ENCODE measurements around the gene TEAD2. TPM values are rescaled to one million over a fixed set of nuclear protein-coding genes. Genes with fewer than 3 reads are reported as not detected.

The TEAD2 gene
- total and polyA plus RNA-seq, 9 donors, result 27.8 to 63.1 (median 41.6) TPM

DNA sequence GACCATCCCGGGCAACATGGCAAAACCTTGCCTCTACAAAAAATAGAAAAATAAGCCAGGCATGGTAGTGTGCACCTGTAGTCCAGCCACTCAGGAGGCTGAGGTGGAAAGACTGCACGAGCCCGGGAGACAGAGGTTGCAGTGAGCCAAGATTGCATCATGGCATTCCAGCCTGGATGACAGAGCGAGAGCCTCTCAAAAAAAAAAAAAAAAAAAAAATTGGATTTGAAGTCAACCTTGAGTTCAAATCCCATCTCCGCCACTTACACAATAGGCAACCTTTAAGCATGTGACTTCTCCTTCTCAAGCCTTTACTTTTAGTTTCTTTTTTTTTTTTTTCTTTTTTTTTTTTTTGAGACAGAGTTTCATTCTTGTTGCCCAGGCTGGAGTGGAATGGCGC is 37.8 kb upstream of the TEAD2 start:
- Histone ChIP-seq H3K27me3 (no peaks in the 10 kb centered on the region), H3K27ac (no peak overlapping the region), H3K4me3 (no peak overlapping the region), H3K4me1 (ENCODE audit: insufficient read depth) (no peaks in the 10 kb centered on the region), H3K9me3 (no peaks in the 10 kb centered on the region), H3K36me3 (no peaks in the 10 kb centered on the region)
- no peak for DNase-seq
- intact Hi-C loops (cut with DNase I), result no loop called here
- 76 to 88% (median 85%) methylated on average over 6 of the region's 6 CpGs for WGBS, 3 donors
- TF ChIP-seq EP300 (IDR thresholded peaks at IDR 0.05), result no peak
- TF ChIP-seq, protein P1, sequence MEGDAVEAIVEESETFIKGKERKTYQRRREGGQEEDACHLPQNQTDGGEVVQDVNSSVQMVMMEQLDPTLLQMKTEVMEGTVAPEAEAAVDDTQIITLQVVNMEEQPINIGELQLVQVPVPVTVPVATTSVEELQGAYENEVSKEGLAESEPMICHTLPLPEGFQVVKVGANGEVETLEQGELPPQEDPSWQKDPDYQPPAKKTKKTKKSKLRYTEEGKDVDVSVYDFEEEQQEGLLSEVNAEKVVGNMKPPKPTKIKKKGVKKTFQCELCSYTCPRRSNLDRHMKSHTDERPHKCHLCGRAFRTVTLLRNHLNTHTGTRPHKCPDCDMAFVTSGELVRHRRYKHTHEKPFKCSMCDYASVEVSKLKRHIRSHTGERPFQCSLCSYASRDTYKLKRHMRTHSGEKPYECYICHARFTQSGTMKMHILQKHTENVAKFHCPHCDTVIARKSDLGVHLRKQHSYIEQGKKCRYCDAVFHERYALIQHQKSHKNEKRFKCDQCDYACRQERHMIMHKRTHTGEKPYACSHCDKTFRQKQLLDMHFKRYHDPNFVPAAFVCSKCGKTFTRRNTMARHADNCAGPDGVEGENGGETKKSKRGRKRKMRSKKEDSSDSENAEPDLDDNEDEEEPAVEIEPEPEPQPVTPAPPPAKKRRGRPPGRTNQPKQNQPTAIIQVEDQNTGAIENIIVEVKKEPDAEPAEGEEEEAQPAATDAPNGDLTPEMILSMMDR (IDR thresholded peaks at IDR 0.05), result no peak
- no peak for TF ChIP-seq POLR2A (IDR thresholded peaks at IDR 0.05)

DNA sequence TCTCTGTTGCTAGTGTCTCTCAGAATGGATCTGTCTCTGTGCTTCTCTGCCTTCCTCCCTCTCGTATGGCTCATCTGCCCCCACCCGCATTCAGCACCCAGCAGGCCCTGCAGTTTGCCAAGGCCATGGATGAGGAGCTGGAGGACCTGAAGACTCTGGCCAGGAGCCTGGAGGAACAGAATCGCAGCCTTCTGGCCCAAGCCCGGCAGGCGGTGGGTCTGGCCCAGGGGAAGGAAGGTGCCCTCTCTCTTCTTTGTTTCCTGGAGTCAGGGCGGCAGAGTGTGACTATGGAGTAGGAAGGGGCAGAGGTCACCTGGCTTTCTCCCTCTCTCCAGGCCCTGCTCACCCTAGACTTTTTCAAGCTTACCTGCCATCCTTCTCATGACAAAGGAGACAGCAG is 36.7 kb upstream of the TEAD2 start:
- no peak for DNase-seq
- H3K4me1 ChIP-seq (ENCODE audit: insufficient read depth), result no peaks in the 10 kb centered on the region
- no peaks in the 10 kb centered on the region for H3K9me3 ChIP-seq
- no peaks in the 10 kb centered on the region for H3K36me3 ChIP-seq
- intact Hi-C loops (cut with DNase I), result loop anchor here in 1 of 4 donors (5.0 kb wide), 1 partner anchor 38 kb away; no protein-coding TSS in a partner anchor
- H3K4me3 ChIP-seq, result no peak overlapping the region
- H3K27ac ChIP-seq, result no peak overlapping the region
- TF ChIP-seq POLR2A (IDR thresholded peaks at IDR 0.05), result no peak
- TF ChIP-seq EP300 (IDR thresholded peaks at IDR 0.05), result no peak
- TF ChIP-seq, protein P1 (IDR thresholded peaks at IDR 0.05), result no peak
- no peaks in the 10 kb centered on the region for H3K27me3 ChIP-seq
- WGBS, 3 donors, result 80 to 86% (median 85%) methylated on average over 6 of the region's 6 CpGs

DNA sequence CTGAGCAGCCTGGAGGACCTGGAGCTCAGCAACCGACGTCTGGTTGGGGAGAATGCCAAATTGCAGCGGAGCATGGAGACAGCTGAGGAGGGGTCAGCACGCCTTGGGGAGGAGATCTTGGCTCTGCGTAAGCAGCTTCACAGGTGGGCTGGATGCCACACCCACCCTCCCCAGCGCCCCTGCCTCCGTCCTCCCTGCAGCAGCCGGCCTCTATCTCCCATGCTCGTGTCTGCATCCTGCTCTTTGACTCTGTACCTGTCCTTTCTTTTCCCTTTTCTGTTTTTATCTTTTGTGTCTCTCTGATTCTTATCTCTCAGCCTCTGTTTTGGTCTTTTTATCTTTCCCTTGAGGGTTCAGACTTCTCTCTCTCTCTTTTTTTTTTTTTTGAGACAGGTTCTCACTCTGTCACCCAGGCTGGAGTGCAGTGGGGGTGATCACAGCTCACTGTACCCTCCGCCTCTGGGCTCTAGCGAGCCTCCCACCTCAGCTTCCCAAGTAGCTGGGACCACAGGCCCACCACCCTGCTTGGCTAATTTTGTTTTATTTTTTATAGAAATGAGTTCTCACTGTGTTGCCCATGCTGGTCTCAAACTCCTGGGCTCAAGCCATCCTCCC is 35.9 kb upstream of the TEAD2 start:
- Histone ChIP-seq H3K4me1 (ENCODE audit: insufficient read depth) (no peaks in the 10 kb centered on the region), H3K36me3 (no peaks in the 10 kb centered on the region), H3K27me3 (no peaks in the 10 kb centered on the region), H3K9me3 (no peaks in the 10 kb centered on the region), H3K27ac (no peak overlapping the region), H3K4me3 (no peak overlapping the region)
- intact Hi-C loops (cut with DNase I), result loop anchor here in 1 of 4 donors (5.0 kb wide), 1 partner anchor 39 kb away; no protein-coding TSS in a partner anchor
- WGBS, 3 donors, result 45 to 53% (median 46%) methylated on average over 11 of the region's 11 CpGs
- DNase-seq, result no peak
- TF ChIP-seq POLR2A (IDR thresholded peaks at IDR 0.05) (no peak), EP300 (IDR thresholded peaks at IDR 0.05) (no peak)
- TF ChIP-seq, protein P1 (IDR thresholded peaks at IDR 0.05), result no peak

DNA sequence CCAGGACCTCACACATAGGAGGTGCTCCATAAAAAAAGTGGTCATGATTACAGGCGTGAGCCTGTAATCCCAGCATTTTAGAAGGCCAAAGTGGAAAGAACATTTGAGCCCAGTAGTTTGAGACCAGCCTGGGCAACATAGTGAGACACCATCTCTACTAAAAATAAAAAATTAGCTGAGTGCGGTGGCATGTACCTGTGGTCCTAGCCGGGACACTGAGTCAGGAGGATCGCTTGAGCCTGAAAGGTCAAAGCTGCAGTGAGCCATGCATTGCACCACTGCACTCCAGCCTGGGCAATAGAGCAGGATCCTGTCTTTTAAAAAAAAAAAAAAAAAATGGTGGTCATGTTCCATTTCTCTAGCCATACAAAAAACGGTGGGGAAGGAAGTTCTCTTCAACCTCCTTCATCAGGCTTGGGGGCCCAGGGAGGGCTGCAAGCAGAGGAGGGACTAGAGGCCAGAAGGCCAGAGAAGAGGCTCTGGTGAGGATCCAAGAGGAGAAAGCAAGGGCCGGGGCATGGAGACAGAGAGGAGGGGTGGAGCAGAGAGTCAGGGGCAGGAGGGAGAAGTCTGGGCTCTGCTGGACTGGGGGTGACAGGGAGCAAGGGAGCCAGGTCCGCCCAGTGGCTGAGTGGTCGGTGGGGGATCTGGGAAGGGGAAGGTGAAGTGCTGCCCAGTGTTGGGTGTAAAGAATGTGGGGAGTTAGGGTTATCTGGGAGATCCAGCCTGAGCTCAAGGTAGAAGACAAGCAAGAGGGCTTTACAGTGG is 34.7 kb upstream of the TEAD2 start:
- no peak for DNase-seq
- intact Hi-C loops (cut with DNase I), result loop anchor here in 1 of 4 donors (5.0 kb wide), 1 partner anchor 40 kb away; no protein-coding TSS in a partner anchor
- H3K4me3 ChIP-seq, result no peak overlapping the region
- 72 to 76% (median 74%) methylated on average over 8 of the region's 8 CpGs for WGBS, 3 donors
- H3K27me3 ChIP-seq, result no peaks in the 10 kb centered on the region
- H3K27ac ChIP-seq, result no peak overlapping the region
- H3K4me1 ChIP-seq (ENCODE audit: insufficient read depth), result no peaks in the 10 kb centered on the region
- no peaks in the 10 kb centered on the region for H3K9me3 ChIP-seq
- H3K36me3 ChIP-seq, result no peaks in the 10 kb centered on the region
- TF ChIP-seq, protein P1 (IDR thresholded peaks at IDR 0.05), result no peak
- no peak for TF ChIP-seq POLR2A (IDR thresholded peaks at IDR 0.05)
- TF ChIP-seq EP300 (IDR thresholded peaks at IDR 0.05), result no peak

All from ovary (tissue), 9 donors.